ENCODE results near the gene GAB3.

GAB3 gene

DNA sequence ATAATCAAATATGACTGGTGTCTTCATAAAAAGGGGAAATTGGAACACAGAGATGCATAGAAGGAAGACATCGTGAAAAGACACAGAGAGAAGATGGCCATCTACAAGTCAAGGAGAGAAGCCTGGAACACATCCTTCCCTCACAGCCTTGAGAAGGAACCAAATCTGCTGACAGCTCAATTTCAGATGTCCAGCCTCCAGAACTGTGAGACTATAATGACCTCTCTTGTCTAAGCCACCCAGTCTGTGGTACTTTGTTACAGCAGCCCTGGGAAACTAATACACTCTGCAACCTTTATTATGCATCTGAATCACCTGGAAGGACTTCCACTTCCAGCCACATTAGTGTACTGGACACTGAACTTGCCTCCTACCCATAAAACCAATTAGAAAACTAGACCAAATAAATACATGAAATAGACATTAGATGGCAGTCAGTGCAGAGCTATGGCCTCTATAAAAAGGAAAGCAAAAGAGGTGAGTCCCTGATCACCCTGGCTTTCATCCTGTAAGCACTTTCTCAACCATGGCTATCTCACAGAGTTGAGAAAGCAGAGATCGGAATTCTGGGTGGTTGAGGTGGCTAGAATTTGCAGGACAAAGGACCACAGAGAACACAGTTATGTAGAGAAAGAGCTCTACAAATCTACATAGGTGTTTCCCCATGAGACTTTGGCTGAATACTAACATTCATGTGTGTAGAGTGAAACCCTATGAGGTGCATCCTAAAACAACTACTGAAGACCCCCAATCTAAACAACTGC is 25.7 kb downstream of the GAB3 start:
- H3K9ac ChIP-seq (ENCODE audit: low read depth, low read length, poor library complexity, severe bottlenecking), result peak overlapping the region; percentile 35
- H3F3A ChIP-seq (ENCODE audit: low read depth), result no peaks in the 10 kb centered on the region
- H3K79me2 ChIP-seq (ENCODE audit: insufficient read depth, low read length), result no peaks in the 10 kb centered on the region
- no peaks in the 10 kb centered on the region for H4K20me1 ChIP-seq (ENCODE audit: insufficient read depth, low read length, poor library complexity, severe bottlenecking)
- H3K36me3 ChIP-seq (ENCODE audit: insufficient read depth, low read length), result no peaks in the 10 kb centered on the region
- H3K4me1 ChIP-seq (ENCODE audit: insufficient read depth, low read length, poor library complexity, severe bottlenecking), result peaks cover 43% of the 10 kb centered on the region
- peak overlapping the region; percentile 28 for H3K4me2 ChIP-seq (ENCODE audit: low read depth, low read length, poor library complexity, severe bottlenecking)
- TF ChIP-seq EZH2phosphoT487 (IDR thresholded peaks at IDR 0.05; ENCODE audit: borderline replicate concordance), result no peak
- peak; percentile 30 for TF ChIP-seq CTCF (conservative IDR thresholded peaks at IDR 0.05; ENCODE audit: low read length)
- H3K9me3 ChIP-seq (ENCODE audit: insufficient read depth, low read depth, low read length), result no peaks in the 10 kb centered on the region
- H2AFZ ChIP-seq (ENCODE audit: low read length), result peak overlapping the region; percentile 40; the same call in 1 of the 2 replicates
- H3K4me3 ChIP-seq (ENCODE audit: low read length, poor library complexity, severe bottlenecking), result peak overlapping the region; percentile 13
- H3K9me2 ChIP-seq (replicated peaks; ENCODE audit: low read depth, low read length), result no peaks in the 10 kb centered on the region
- H3K27me3 ChIP-seq (ENCODE audit: insufficient read depth, low read length, poor library complexity, severe bottlenecking), result no peaks in the 10 kb centered on the region

GRCh38 chrX:154721155-154721554 is 29.7 kb downstream of the GAB3 start:
- H3K9me3 ChIP-seq (ENCODE audit: insufficient read depth, low read depth, low read length), result no peaks in the 10 kb centered on the region
- H3K36me3 ChIP-seq (ENCODE audit: insufficient read depth, low read length), result no peaks in the 10 kb centered on the region
- no peak for TF ChIP-seq CTCF (conservative IDR thresholded peaks at IDR 0.05; ENCODE audit: low read length)
- no peak overlapping the region for H3K9ac ChIP-seq (ENCODE audit: low read depth, low read length, poor library complexity, severe bottlenecking)
- no peaks in the 10 kb centered on the region for H3F3A ChIP-seq (ENCODE audit: low read depth)
- no peak overlapping the region for H3K4me2 ChIP-seq (ENCODE audit: low read depth, low read length, poor library complexity, severe bottlenecking)
- H3K79me2 ChIP-seq (ENCODE audit: insufficient read depth, low read length), result 0 out of 2 replicates have a peak, but pooled peaks cover 5% of the 10 kb centered on the region
- H4K20me1 ChIP-seq (ENCODE audit: insufficient read depth, low read length, poor library complexity, severe bottlenecking), result no peaks in the 10 kb centered on the region
- no peaks in the 10 kb centered on the region for H3K9me2 ChIP-seq (replicated peaks; ENCODE audit: low read depth, low read length)
- H2AFZ ChIP-seq (ENCODE audit: low read length), result no peak overlapping the region
- no peaks in the 10 kb centered on the region for H3K27me3 ChIP-seq (ENCODE audit: insufficient read depth, low read length, poor library complexity, severe bottlenecking)
- no peak overlapping the region for H3K4me3 ChIP-seq (ENCODE audit: low read length, poor library complexity, severe bottlenecking)
- peaks cover 53% of the 10 kb centered on the region for H3K4me1 ChIP-seq (ENCODE audit: insufficient read depth, low read length, poor library complexity, severe bottlenecking)

DNA sequence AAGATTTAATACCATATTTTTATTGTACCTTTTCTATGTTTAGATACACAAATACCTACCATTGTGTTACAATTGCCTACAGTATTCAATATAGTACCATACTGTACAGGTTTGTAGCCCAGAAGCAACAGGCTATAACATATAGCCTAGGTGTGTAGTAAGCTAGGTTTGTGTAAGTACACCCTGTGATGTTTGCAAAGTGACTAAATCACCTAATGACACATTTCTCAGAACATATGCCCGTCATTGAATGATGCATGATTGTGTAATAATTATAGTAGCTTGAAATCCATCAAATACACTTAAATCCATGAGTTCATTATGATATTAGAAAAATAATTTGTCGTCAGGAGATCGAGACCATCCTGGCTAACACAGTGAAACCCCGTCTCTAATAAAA is 30.8 kb downstream of the GAB3 start:
- H3K9me2 ChIP-seq (replicated peaks; ENCODE audit: low read depth, low read length), result no peaks in the 10 kb centered on the region
- no peaks in the 10 kb centered on the region for H3K27me3 ChIP-seq (ENCODE audit: insufficient read depth, low read length, poor library complexity, severe bottlenecking)
- H3F3A ChIP-seq (ENCODE audit: low read depth), result no peaks in the 10 kb centered on the region
- H3K4me1 ChIP-seq (ENCODE audit: insufficient read depth, low read length, poor library complexity, severe bottlenecking), result peaks cover 48% of the 10 kb centered on the region
- peak overlapping the region; percentile 70 for H3K9ac ChIP-seq (ENCODE audit: low read depth, low read length, poor library complexity, severe bottlenecking)
- no peak overlapping the region for H3K4me3 ChIP-seq (ENCODE audit: low read length, poor library complexity, severe bottlenecking)
- no peak overlapping the region for H2AFZ ChIP-seq (ENCODE audit: low read length)
- no peak for TF ChIP-seq EZH2phosphoT487 (IDR thresholded peaks at IDR 0.05; ENCODE audit: borderline replicate concordance)
- TF ChIP-seq CTCF (conservative IDR thresholded peaks at IDR 0.05; ENCODE audit: low read length), result no peak
- H4K20me1 ChIP-seq (ENCODE audit: insufficient read depth, low read length, poor library complexity, severe bottlenecking), result no peaks in the 10 kb centered on the region
- peak overlapping the region; percentile 83 for H3K4me2 ChIP-seq (ENCODE audit: low read depth, low read length, poor library complexity, severe bottlenecking)
- H3K79me2 ChIP-seq (ENCODE audit: insufficient read depth, low read length), result 0 out of 2 replicates have a peak, but pooled peaks cover 5% of the 10 kb centered on the region
- no peaks in the 10 kb centered on the region for H3K9me3 ChIP-seq (ENCODE audit: insufficient read depth, low read depth, low read length)
- no peaks in the 10 kb centered on the region for H3K36me3 ChIP-seq (ENCODE audit: insufficient read depth, low read length)

All from Loucy (cell line).